Measurements from ENCODE around the gene PFKFB4. TPM values are rescaled to one million over a fixed set of nuclear protein-coding genes. Genes with fewer than 3 reads are reported as not detected.

PFKFB4 gene
- total RNA-seq, 1 donor from 2014 or later = 22.4 TPM

DNA sequence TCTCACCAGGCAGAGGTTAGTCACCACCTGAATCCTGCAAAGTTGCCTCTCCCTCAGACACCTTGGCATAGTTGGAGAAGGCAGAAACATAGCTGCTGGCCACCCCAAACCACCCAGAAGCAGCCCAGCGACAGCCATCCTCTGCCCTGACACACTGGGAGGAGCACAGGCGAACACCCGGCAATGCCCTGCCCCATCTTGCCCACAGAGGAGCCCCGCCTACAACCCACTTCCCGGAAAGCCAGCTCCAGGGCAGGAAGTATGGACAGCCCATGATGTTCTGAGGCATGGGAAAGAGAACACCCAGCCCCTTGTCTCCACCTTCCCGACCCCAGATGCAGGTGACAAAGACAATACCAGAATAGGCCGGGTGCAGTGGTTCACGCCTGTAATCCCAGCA is 40.0 kb downstream of the PFKFB4 start:
- Histone ChIP-seq H3K4me3 (ENCODE audit: low read depth, low read length) (no peak overlapping the region), H3K36me3 (ENCODE audit: control insufficient read depth, insufficient read depth, low read length) (no peaks in the 10 kb centered on the region), H3K27me3 (ENCODE audit: control insufficient read depth, insufficient read depth, low read length) (no peaks in the 10 kb centered on the region)
- DNase-seq (ENCODE audit: low read depth) = no peak
- TF ChIP-seq, protein P1, sequence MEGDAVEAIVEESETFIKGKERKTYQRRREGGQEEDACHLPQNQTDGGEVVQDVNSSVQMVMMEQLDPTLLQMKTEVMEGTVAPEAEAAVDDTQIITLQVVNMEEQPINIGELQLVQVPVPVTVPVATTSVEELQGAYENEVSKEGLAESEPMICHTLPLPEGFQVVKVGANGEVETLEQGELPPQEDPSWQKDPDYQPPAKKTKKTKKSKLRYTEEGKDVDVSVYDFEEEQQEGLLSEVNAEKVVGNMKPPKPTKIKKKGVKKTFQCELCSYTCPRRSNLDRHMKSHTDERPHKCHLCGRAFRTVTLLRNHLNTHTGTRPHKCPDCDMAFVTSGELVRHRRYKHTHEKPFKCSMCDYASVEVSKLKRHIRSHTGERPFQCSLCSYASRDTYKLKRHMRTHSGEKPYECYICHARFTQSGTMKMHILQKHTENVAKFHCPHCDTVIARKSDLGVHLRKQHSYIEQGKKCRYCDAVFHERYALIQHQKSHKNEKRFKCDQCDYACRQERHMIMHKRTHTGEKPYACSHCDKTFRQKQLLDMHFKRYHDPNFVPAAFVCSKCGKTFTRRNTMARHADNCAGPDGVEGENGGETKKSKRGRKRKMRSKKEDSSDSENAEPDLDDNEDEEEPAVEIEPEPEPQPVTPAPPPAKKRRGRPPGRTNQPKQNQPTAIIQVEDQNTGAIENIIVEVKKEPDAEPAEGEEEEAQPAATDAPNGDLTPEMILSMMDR (IDR thresholded peaks at IDR 0.05; ENCODE audit: insufficient read depth, low read length, poor library complexity, severe bottlenecking) = no peak

DNA sequence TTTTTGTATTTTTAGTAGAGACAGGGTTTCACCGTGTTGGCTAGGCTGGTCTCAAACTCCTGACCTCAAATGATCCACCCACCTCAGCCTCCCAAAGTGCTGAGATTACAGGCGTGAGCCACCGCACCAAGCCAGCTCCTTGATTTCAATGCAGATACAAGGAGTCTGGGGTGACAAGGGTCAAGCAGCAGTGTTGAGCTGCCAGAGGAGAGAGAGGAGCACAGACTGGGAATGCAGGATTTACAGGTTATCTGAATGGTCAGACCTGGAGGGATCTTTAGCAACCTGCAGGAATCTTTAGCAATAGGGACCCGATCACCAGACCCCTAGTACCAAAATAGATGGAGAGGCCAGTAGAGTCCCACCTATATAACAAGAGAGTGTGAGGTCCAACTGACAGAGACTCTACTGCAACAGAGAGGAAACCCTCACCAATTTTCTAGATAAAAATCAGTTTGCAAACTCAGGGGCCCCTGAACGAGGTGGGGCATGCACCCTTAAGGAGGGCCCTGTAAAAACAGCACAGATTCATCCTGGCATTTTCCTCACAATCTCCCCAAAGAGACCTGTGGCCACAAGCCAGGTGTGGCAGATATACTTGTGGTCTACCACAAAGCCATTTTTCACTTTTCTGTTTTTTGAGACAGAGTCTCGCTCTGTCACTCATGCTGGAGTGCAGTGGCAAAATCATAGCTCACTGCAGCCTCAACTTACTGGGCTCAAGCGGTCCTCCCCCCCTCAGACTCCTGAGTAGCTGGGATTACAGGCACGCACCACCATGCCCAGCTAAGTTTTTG is 42.0 kb downstream of the PFKFB4 start:
- Histone ChIP-seq H3K27me3 (ENCODE audit: control insufficient read depth, insufficient read depth, low read length) (no peaks in the 10 kb centered on the region), H3K4me3 (ENCODE audit: low read depth, low read length) (no peak overlapping the region), H3K36me3 (ENCODE audit: control insufficient read depth, insufficient read depth, low read length) (no peaks in the 10 kb centered on the region)
- DNase-seq (ENCODE audit: low read depth) = no peak
- TF ChIP-seq, protein P1 (IDR thresholded peaks at IDR 0.05; ENCODE audit: insufficient read depth, low read length, poor library complexity, severe bottlenecking) = no peak

DNA sequence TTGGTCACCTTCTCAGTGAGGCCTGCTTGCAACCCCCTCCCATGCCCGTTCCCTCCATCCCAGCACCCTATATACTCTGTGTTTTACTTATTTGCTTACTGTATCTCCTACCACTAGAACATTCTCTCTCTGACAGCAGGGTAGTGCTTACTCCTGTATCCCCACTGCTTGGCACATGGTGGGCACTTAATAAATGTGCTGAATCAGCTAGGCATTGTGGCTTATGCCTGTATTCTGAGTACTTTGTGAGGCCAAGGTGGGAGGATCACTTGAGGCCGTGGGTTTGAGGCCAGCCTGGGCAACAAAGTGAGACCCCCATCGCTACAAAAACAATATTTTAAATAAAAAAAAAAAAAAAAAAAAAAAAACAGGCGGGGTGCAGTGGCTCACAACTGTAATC is 45.1 kb downstream of the PFKFB4 start:
- Histone ChIP-seq H3K4me3 (ENCODE audit: low read depth, low read length) (no peak overlapping the region), H3K36me3 (ENCODE audit: control insufficient read depth, insufficient read depth, low read length) (no peaks in the 10 kb centered on the region), H3K27me3 (ENCODE audit: control insufficient read depth, insufficient read depth, low read length) (no peaks in the 10 kb centered on the region)
- DNase-seq (ENCODE audit: low read depth) = no peak
- TF ChIP-seq, protein P1 (IDR thresholded peaks at IDR 0.05; ENCODE audit: insufficient read depth, low read length, poor library complexity, severe bottlenecking) = no peak

DNA sequence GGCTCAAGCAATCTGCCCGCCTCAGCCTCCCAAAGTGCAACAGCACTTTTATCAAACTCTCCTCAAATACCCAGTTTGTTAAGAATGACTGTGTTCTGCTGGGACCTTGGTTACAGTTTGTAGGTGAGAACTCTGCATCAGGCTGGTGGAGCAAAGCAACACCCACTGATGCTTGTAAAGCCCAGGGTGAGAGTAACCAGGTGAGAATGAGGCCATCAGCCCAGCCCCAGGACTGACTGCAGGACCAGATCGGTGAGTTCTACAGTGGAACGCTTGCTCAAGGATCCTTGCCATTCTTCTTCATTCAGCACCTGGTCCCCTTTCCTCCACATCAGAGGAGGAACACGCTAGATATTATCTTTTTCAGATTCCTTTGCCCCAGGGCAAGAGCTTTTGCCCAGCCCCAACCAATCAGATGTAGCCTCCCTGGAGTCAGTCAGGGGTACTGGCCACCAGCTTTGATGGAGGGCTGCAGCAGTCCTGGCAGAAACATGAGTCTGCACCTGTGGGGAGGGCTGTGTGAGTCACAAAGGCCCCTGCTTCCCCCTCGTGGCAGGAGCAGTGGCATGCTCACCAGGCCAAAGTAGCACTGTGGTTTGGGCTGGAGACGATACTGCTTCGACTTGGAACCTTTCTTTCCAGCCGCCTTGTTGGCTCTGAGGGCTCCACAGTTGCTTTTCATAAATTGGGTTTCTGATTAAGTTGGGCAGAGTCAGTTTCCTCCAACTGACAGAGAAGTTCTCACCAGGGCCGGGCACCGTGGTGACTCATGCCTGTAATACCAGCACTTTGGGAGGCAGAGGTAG is 49.1 kb downstream of the PFKFB4 start:
- TF ChIP-seq, protein P1 (IDR thresholded peaks at IDR 0.05; ENCODE audit: insufficient read depth, low read length, poor library complexity, severe bottlenecking) = peak; percentile 66
- peak; percentile 77 for DNase-seq (ENCODE audit: low read depth)
- Histone ChIP-seq H3K27me3 (ENCODE audit: control insufficient read depth, insufficient read depth, low read length) (no peaks in the 10 kb centered on the region), H3K36me3 (ENCODE audit: control insufficient read depth, insufficient read depth, low read length) (no peaks in the 10 kb centered on the region), H3K4me3 (ENCODE audit: low read depth, low read length) (no peak overlapping the region)

DNA sequence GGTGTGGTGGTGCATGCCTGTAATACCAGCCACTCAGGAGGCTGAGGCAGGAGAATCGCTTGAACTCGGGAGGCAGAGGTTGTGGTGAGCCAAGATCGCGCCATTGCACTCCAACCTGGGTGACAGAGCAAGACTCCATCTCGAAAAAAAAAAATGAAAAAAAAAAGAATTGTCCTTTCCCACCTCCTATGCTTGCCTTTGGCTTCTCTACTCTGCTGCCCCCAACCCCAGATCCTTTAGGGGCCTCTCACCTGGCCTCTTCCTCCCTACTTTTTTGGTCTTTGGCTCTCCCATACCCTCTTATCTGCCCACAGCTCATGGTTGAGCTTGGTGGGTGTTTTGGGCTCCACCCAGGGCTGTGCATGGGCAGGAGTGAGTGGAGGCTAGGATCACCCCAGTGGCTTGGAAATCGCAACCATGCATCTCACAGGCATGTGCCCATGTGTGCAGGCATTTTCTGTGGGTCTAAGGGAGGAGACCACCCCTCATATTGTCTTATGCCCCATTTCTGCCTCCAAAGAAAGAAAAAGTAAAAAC is 50.6 kb downstream of the PFKFB4 start:
- no peaks in the 10 kb centered on the region for H3K36me3 ChIP-seq (ENCODE audit: control insufficient read depth, insufficient read depth, low read length)
- TF ChIP-seq, protein P1 (IDR thresholded peaks at IDR 0.05; ENCODE audit: insufficient read depth, low read length, poor library complexity, severe bottlenecking) = no peak

More for the DNA sequence above, 50.6 kb downstream of the PFKFB4 start:
- no peaks in the 10 kb centered on the region for H3K27me3 ChIP-seq (ENCODE audit: control insufficient read depth, insufficient read depth, low read length)
- no peak overlapping the region for H3K4me3 ChIP-seq (ENCODE audit: low read depth, low read length)
- DNase-seq (ENCODE audit: low read depth) = no peak

All from kidney epithelial cell (primary cell).